ENCODE data around the gene TRIM61. TPM values are rescaled to one million over a fixed set of nuclear protein-coding genes. Genes with fewer than 3 reads are reported as not detected.
"Not testable (repeated sequence)": the region's sequence is repeated elsewhere in the genome, so short reads cannot be mapped to it uniquely, and the experiment has no call there.

Gene TRIM61
- under 1 TPM in 4 of 6 experiments, not detected in 2; 0.12 to 0.31 (median 0.19) TPM for total RNA-seq (2021; fragmentation: NEBNext Ultra II Directional; extraction: Animal tissue kit (Norgen Biotek cat#: 25700))
- long read RNA-seq, result 0 reads

DNA sequence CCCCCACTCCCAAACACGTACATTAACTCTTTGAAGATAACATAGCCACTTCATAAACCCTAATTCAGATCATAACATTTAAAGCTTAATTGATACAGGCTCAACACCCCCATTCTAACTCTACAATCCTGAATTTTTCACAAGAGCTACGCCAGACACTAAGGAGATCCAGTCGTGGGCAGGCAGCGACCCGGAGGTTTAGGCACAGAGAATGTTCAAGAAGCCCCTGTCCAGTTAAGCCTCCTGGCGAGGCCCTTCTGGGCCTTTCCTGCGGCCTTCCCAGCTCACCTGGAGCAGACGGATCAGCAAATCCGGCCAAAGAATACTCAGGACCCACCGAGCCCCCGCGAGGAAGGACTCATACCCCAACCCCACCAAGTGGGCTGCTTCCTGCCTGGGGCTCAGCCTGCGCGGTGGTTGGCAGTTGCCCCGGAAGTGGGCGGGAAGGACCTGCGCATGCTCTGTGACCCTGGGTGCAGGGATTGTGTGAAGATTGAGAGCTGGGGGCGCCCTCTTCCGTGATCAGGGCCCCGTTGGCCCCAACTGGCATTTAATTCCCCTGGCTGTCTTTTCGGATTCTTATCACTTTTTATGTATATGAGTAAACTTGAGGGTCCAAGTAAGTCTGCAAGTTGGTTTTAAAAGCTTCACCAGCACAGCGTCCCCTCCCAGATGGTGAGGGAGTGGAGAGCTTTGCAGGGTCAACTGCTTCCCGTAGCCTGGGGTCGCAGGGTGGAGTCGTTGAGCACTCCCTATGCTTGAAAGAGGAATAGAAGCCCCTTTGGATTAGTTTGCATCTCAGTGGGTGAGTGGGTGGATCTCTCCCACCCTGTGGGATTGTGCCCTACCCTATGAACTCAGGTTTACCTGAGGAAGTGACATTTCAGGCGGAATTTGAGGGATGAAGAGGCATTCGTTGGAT lies at the start of gene TRIM61:
Gene TRIM61 (minus strand): TSS at position 415 of the 922 bp plus-strand sequence. CDS start 7,655 bp downstream, outside the sequence.
- Mint-ChIP-seq H3K36me3 (ENCODE audit: low read depth) (no peaks in the 10 kb centered on the region), H3K9me3 (peaks cover 17% of the 10 kb centered on the region; the same call in 1 of the 2 replicates), H3K27me3 (ENCODE audit: insufficient read depth) (0 out of 2 replicates have a peak, but pooled peaks cover under 1% of the 10 kb centered on the region), H3K4me3 (peak within 1 kb of the TSS; percentile 12; the same call in 1 of the 2 replicates), H3K27ac (no peak within 1 kb of the TSS), H3K4me1 (ENCODE audit: low read depth) (no peaks in the 10 kb centered on the region)
- TF ChIP-seq, protein P1, sequence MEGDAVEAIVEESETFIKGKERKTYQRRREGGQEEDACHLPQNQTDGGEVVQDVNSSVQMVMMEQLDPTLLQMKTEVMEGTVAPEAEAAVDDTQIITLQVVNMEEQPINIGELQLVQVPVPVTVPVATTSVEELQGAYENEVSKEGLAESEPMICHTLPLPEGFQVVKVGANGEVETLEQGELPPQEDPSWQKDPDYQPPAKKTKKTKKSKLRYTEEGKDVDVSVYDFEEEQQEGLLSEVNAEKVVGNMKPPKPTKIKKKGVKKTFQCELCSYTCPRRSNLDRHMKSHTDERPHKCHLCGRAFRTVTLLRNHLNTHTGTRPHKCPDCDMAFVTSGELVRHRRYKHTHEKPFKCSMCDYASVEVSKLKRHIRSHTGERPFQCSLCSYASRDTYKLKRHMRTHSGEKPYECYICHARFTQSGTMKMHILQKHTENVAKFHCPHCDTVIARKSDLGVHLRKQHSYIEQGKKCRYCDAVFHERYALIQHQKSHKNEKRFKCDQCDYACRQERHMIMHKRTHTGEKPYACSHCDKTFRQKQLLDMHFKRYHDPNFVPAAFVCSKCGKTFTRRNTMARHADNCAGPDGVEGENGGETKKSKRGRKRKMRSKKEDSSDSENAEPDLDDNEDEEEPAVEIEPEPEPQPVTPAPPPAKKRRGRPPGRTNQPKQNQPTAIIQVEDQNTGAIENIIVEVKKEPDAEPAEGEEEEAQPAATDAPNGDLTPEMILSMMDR (IDR thresholded peaks at IDR 0.05), result no peak
- DNase-seq, result no peak

DNA sequence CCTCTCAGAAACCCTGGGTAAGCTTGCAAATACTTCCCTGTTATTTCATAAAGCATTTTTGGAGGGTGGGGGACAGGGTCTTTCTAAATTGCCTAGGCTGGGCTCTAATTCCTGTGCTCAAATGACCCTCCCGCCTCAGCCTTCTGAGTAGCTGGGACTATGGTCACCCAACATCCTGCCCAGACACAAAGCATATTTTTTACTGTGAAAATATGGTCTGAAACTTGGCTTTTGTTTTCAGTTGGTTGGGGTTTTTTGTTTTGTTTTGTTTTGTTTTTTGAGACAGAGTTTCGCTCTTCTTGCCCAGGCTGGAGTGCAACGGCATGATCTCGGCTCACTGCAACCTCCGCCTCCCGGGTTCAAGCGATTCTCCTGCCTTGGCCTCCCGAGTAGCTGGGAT lies 48.3 kb upstream of the TRIM61 start:
- H3K4me3 Mint-ChIP-seq; H3K36me3 Mint-ChIP-seq (ENCODE audit: low read depth); H3K4me1 Mint-ChIP-seq (ENCODE audit: low read depth); DNase-seq; H3K27ac Mint-ChIP-seq; H3K9me3 Mint-ChIP-seq; H3K27me3 Mint-ChIP-seq (ENCODE audit: insufficient read depth): not testable (repeated sequence)

GRCh38 chr4:165019995-165020394 lies 42.5 kb upstream of the TRIM61 start:
- not testable (repeated sequence) for H3K4me1 Mint-ChIP-seq (ENCODE audit: low read depth); H3K4me3 Mint-ChIP-seq; H3K36me3 Mint-ChIP-seq (ENCODE audit: low read depth); H3K9me3 Mint-ChIP-seq; DNase-seq; H3K27me3 Mint-ChIP-seq (ENCODE audit: insufficient read depth); H3K27ac Mint-ChIP-seq

DNA sequence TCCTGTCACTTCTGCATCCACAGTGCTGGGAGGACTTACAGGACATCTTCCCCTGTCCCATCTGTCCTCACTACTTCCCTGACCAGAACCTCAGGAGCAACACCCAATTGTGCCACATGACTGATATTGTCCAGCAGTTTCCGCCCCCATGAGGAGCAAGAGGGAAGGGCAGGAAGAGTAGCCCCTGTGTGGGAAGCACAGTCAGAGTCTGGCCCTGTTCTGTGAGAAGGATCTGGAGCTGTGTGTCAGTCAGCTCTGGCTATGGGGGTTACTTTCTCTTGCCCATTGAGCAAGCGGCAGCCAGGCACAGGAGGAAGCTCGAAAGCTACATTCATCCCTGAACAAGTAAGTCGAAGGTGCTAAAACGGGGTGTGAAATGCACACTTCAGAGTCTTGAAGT lies 39.5 kb upstream of the TRIM61 start:
- Mint-ChIP-seq H3K4me1 (ENCODE audit: low read depth) (no peaks in the 10 kb centered on the region), H3K27ac (no peak overlapping the region), H3K4me3 (no peak overlapping the region), H3K9me3 (peaks cover 3% of the 10 kb centered on the region; the same call in 1 of the 2 replicates), H3K27me3 (ENCODE audit: insufficient read depth) (no peaks in the 10 kb centered on the region; the same call in none of the 2 replicates), H3K36me3 (ENCODE audit: low read depth) (no peaks in the 10 kb centered on the region)
- no peak for DNase-seq
- TF ChIP-seq, protein P1 (IDR thresholded peaks at IDR 0.05), result peak; percentile 20

DNA sequence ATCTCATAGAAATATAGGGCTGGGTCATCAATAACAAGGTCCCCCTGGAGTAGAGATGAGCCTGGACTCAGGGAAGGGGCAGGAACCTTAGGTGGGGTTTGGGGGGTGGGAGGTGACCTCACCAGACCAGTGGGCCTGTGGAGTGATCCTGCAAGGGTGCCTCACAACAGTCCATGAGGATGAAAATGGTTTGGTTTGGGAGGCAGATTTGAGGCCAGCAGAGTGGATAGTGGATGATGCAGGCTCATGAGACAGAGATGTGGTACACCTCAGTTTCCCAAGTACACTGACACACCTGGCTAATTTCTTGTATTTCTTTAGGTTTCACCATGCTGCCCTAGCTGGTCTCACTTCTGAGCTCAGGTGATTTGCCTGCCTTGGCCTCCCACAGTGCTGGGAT lies 36.2 kb upstream of the TRIM61 start:
- H3K9me3 Mint-ChIP-seq, result no peaks in the 10 kb centered on the region

GRCh38 chr4:165011403-165011802 lies 33.9 kb upstream of the TRIM61 start:
- no peaks in the 10 kb centered on the region for H3K9me3 Mint-ChIP-seq
- peaks cover 3% of the 10 kb centered on the region for H3K27me3 Mint-ChIP-seq (ENCODE audit: insufficient read depth)
- no peak overlapping the region for H3K27ac Mint-ChIP-seq
- H3K4me3 Mint-ChIP-seq, result no peak overlapping the region
- no peaks in the 10 kb centered on the region for H3K36me3 Mint-ChIP-seq (ENCODE audit: low read depth)
- H3K4me1 Mint-ChIP-seq (ENCODE audit: low read depth), result no peaks in the 10 kb centered on the region
- TF ChIP-seq, protein P1 (IDR thresholded peaks at IDR 0.05), result no peak
- DNase-seq, result no peak

More for the DNA sequence above, 36.2 kb upstream of the TRIM61 start:
- TF ChIP-seq, protein P1 (IDR thresholded peaks at IDR 0.05), result no peak
- no peak overlapping the region for H3K4me3 Mint-ChIP-seq
- no peaks in the 10 kb centered on the region for H3K36me3 Mint-ChIP-seq (ENCODE audit: low read depth)
- no peak overlapping the region for H3K27ac Mint-ChIP-seq
- no peaks in the 10 kb centered on the region for H3K4me1 Mint-ChIP-seq (ENCODE audit: low read depth)
- DNase-seq, result no peak
- peaks cover 2% of the 10 kb centered on the region for H3K27me3 Mint-ChIP-seq (ENCODE audit: insufficient read depth)
